Measurements from ENCODE around the gene RAPGEF4. TPM values are rescaled to one million over a fixed set of nuclear protein-coding genes. Genes with fewer than 3 reads are reported as not detected.
A peak's percentile ranks its signal among the peaks of the same experiment; 100 is the strongest.

The RAPGEF4 gene
- total RNA-seq, 1 experiment from 2014 or later: 0.98 TPM

DNA sequence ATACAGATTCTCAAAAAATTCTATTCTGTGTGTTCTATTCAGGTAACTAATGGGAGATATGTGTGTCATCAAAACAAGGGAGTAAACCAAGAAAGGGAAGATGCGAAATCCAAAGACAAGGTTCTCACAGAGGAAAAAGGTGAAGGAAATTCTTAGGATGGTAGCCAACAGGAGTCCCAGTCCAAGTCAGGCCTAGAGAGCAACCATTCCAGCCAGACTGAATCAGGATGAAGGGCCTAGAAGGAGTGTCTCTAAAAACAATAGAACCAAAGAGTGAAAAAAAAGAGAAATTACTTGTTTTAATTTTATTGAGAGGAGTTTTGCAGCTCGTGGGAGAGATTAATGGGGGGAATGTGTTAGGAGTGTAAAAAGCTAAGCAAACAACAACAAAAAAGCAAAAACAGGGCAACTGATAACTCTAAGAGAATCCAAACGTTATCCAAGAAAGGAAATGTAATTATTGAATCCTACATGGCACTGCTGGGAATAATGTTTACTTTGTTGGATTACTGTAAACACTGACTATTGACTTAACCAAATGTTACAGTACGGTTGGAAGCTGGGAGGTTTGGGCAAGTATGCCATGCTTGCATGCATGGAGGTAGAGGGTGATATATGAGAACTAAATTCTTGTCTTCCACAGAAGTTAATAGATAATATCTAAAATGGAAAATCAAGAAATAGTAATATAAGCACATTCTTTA, 352.3 kb downstream of the RAPGEF4 start:
- BruUV-seq (replicated peaks): no TSS peak
- Histone ChIP-seq H3K4me3 (ENCODE audit: low read depth, low read length) (no peak overlapping the region), H3K9me3 (no peaks in the 10 kb centered on the region), H3K4me1 (peaks cover 9% of the 10 kb centered on the region; the same call in 1 of the 2 replicates), H3K27me3 (replicated peaks; ENCODE audit: control insufficient read depth, insufficient read depth, low read length) (no peaks in the 10 kb centered on the region), H3K36me3 (ENCODE audit: control insufficient read depth, insufficient read depth, low read length) (no peaks in the 10 kb centered on the region; the same call in 1 of the 2 replicates)
- Mint-ChIP-seq H3K4me3 (ENCODE audit: unreplicated experiment) (no peak overlapping the region), H3K4me1 (ENCODE audit: low read depth, unreplicated experiment) (peaks cover 8% of the 10 kb centered on the region), H3K27ac (ENCODE audit: unreplicated experiment) (no peak overlapping the region), H3K27me3 (ENCODE audit: insufficient read depth, unreplicated experiment) (no peaks in the 10 kb centered on the region), H3K9me3 (ENCODE audit: unreplicated experiment) (no peaks in the 10 kb centered on the region), H3K36me3 (ENCODE audit: insufficient read depth, unreplicated experiment) (peaks cover 17% of the 10 kb centered on the region)
- POLR2A ChIA-PET: interaction anchor here (0.6 kb wide), 1 partner anchor 20 kb away, joined by 3 read pairs; no protein-coding TSS in a partner anchor
- no peak for DNase-seq
- TF ChIP-seq CTCF (IDR thresholded peaks at IDR 0.05; ENCODE audit: insufficient read depth in 1 of 2, low read depth in 1 of 2, low read length in 1 of 2, severe bottlenecking in 1 of 2, unreplicated experiment in 1 of 2): no peak
- CTCF ChIA-PET: no interaction called here
- intact Hi-C loops (cut with micrococcal nuclease; ENCODE audit: unreplicated experiment): no loop called here

GRCh38 chr2:173090276-173090877, 354.7 kb downstream of the RAPGEF4 start:
- POLR2A ChIA-PET: no interaction called here
- no TSS peak for BruUV-seq (replicated peaks)
- no peaks in the 10 kb centered on the region for H3K27me3 Mint-ChIP-seq (ENCODE audit: insufficient read depth, unreplicated experiment)
- TF ChIP-seq CTCF (IDR thresholded peaks at IDR 0.05; ENCODE audit: insufficient read depth in 1 of 2, low read depth in 1 of 2, low read length in 1 of 2, severe bottlenecking in 1 of 2, unreplicated experiment in 1 of 2): no peak
- H3K27ac Mint-ChIP-seq (ENCODE audit: unreplicated experiment): no peak overlapping the region
- no peak for DNase-seq
- no peaks in the 10 kb centered on the region; the same call in 1 of the 2 replicates for H3K36me3 ChIP-seq (ENCODE audit: control insufficient read depth, insufficient read depth, low read length)
- peaks cover 24% of the 10 kb centered on the region for H3K36me3 Mint-ChIP-seq (ENCODE audit: insufficient read depth, unreplicated experiment)
- H3K4me1 Mint-ChIP-seq (ENCODE audit: low read depth, unreplicated experiment): peaks cover 19% of the 10 kb centered on the region
- intact Hi-C loops (cut with micrococcal nuclease; ENCODE audit: unreplicated experiment): no loop called here
- CTCF ChIA-PET: no interaction called here
- H3K27me3 ChIP-seq (replicated peaks; ENCODE audit: control insufficient read depth, insufficient read depth, low read length): no peaks in the 10 kb centered on the region
- H3K9me3 ChIP-seq: no peaks in the 10 kb centered on the region
- no peak overlapping the region for H3K4me3 Mint-ChIP-seq (ENCODE audit: unreplicated experiment)
- no peaks in the 10 kb centered on the region for H3K9me3 Mint-ChIP-seq (ENCODE audit: unreplicated experiment)
- H3K4me1 ChIP-seq: peaks cover 14% of the 10 kb centered on the region
- no peak overlapping the region for H3K4me3 ChIP-seq (ENCODE audit: low read depth, low read length)

- no peaks in the 10 kb centered on the region for H3K27me3 ChIP-seq (replicated peaks; ENCODE audit: control insufficient read depth, insufficient read depth, low read length)
- POLR2A ChIA-PET: no interaction called here
These were observed 355.5 kb downstream of the RAPGEF4 start for GRCh38 chr2:173090973-173091660.

More at GRCh38 chr2:173090973-173091660, 355.5 kb downstream of the RAPGEF4 start:
- H3K27ac Mint-ChIP-seq (ENCODE audit: unreplicated experiment): no peak overlapping the region
- Histone ChIP-seq H3K9me3 (no peaks in the 10 kb centered on the region), H3K36me3 (ENCODE audit: control insufficient read depth, insufficient read depth, low read length) (no peaks in the 10 kb centered on the region; the same call in 1 of the 2 replicates), H3K4me3 (ENCODE audit: low read depth, low read length) (no peak overlapping the region), H3K4me1 (peaks cover 14% of the 10 kb centered on the region)
- H3K36me3 Mint-ChIP-seq (ENCODE audit: insufficient read depth, unreplicated experiment): peaks cover 24% of the 10 kb centered on the region
- no peaks in the 10 kb centered on the region for H3K9me3 Mint-ChIP-seq (ENCODE audit: unreplicated experiment)
- BruUV-seq (replicated peaks): no TSS peak
- intact Hi-C loops (cut with micrococcal nuclease; ENCODE audit: unreplicated experiment): no loop called here
- no peak overlapping the region for H3K4me3 Mint-ChIP-seq (ENCODE audit: unreplicated experiment)
- peaks cover 19% of the 10 kb centered on the region for H3K4me1 Mint-ChIP-seq (ENCODE audit: low read depth, unreplicated experiment)
- no peak for DNase-seq
- peak in 1 of 2 experiments; percentile 17 for TF ChIP-seq CTCF (IDR thresholded peaks at IDR 0.05; ENCODE audit: insufficient read depth in 1 of 2, low read depth in 1 of 2, low read length in 1 of 2, severe bottlenecking in 1 of 2, unreplicated experiment in 1 of 2)
- no peaks in the 10 kb centered on the region for H3K27me3 Mint-ChIP-seq (ENCODE audit: insufficient read depth, unreplicated experiment)
- CTCF ChIA-PET: interaction anchor here (1.4 kb wide), 1 partner anchor 62 kb away, joined by 3 read pairs; no protein-coding TSS in a partner anchor
